H54 (cell line): ENCODE results near the gene CBY3.
"Not testable (repeated sequence)": the region's sequence is repeated elsewhere in the genome, so short reads cannot be mapped to it uniquely, and the experiment has no call there.

Experiments used
- DNase-seq: peaks from one replicate; pipeline ENCODE4 v3.0.0; 2011; ENCODE audit warnings: low spot score, mixed read lengths; ENCODE audit not compliant: insufficient read length
- FAIRE-seq: peaks from 3 replicates; lab custom pipeline; 2011; peaks lifted over from hg19 to GRCh38; lab: Jason Lieb, UNC
- POLR2A ChIP-seq: IDR thresholded peaks from 2 replicates; pipeline ENCODE4 v1.6.1; 2011; ENCODE audit warnings: low read depth, mild to moderate bottlenecking, low read length

The CBY3 gene

GRCh38 chr5:179680780-179681401, at the start of gene CBY3:
TSS of gene CBY3 (minus strand) at chr5:179681034. CDS start at chr5:179680918, 116 bp downstream.
- FAIRE-seq (no peak), DNase-seq (no peak)
- no peak for TF ChIP-seq POLR2A

DNA sequence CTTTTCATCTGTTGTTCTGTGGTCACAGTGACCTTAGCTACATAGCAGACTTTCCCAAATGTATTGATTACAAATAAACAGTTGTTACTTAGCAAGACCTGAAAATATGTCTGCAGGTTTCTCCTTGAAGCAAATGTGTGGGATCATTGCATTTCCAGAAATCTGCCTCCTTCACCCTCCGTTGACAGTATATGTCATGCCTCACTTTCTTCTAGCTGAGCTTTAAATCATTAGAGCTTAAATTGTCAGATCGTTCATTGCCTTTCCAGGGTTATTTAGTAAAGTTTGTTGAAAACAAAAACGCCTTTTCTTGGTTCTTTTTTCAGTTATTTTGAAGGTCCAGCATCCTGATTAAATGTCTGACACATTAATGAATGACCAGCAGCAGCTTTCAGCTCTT, 49.5 kb upstream of the CBY3 start:
- DNase-seq (no peak), FAIRE-seq (no peak)
- no peak for TF ChIP-seq POLR2A

DNA sequence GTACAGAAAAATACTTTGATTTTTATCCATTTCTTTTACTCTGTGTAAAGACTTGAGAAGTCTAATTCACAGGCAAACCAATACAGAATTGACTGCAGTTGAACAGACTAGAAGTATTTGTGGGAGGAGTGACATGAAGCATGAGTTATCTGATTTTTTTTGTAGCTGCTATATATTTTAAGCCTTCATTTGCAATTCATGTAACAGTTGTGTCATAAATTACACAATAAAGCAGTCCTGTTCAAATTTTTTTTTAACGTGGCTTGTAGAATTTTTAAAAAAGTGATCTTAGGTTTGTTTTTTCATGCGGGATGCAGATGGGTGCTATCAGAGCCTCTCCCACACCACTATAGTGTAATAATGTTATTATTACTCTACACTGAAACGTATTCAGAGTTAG, 48.9 kb upstream of the CBY3 start:
- no peak for TF ChIP-seq POLR2A
- FAIRE-seq = no peak

GRCh38 chr5:179729303-179729702, 48.5 kb upstream of the CBY3 start:
- no peak for TF ChIP-seq POLR2A
- no peak for DNase-seq
- no peak for FAIRE-seq

More for the DNA sequence above, 48.9 kb upstream of the CBY3 start:
- no peak for DNase-seq

GRCh38 chr5:179727106-179727505, 46.3 kb upstream of the CBY3 start:
- FAIRE-seq (no peak), DNase-seq (no peak)
- no peak for TF ChIP-seq POLR2A

DNA sequence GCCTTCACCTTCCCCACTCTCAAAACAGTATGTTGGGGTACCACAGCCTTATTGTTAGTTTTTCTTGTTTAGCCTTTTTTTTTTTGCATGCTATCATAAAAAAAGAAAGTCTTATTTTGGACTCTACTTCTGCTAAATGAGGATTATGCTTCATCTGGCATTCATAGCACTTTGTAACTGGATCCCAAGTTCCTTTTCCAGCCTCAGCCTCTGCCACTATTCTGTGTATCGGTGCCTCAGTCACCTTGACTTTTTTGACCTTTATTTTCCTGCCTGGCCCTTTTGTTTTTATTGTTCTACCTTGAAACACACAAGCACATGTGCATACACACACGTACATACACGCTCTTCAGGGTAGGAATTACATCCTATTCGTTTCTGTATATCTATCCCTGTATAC, 43.3 kb upstream of the CBY3 start:
- FAIRE-seq (no peak), DNase-seq (no peak)
- no peak for TF ChIP-seq POLR2A

GRCh38 chr5:179720222-179720621, 39.4 kb upstream of the CBY3 start:
- DNase-seq = no peak
- no peak for FAIRE-seq
- TF ChIP-seq POLR2A = no peak

- TF ChIP-seq POLR2A = no peak
- no peak for FAIRE-seq
- DNase-seq = no peak
These were observed 35.5 kb upstream of the CBY3 start for GRCh38 chr5:179716286-179716685.

DNA sequence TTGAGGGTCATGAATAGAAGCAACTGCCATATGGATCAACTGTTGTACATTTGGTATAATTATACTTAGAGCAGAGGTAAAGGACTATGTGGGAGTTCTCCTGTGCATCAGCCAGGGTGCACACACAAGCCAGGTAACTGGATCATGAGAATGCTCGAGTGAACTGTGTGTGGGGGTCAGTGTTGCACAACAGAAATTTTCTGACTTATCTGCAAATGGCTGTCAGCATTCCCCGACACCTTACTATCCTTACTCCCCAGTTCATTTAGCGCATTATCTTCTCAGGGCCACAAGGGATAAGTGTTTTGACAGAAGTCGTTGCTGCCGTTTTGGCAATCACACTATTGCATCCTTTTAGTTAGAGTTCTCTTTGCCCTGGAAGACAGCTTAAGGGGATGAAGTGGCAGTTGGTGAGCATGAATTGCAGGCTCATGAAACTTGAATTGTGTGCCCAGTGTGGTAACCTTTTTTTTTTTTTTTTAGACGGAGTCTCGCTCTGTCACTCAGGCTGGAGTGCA, 19.6 kb upstream of the CBY3 start:
- no peak for TF ChIP-seq POLR2A
- no peak for FAIRE-seq
- no peak for DNase-seq

DNA sequence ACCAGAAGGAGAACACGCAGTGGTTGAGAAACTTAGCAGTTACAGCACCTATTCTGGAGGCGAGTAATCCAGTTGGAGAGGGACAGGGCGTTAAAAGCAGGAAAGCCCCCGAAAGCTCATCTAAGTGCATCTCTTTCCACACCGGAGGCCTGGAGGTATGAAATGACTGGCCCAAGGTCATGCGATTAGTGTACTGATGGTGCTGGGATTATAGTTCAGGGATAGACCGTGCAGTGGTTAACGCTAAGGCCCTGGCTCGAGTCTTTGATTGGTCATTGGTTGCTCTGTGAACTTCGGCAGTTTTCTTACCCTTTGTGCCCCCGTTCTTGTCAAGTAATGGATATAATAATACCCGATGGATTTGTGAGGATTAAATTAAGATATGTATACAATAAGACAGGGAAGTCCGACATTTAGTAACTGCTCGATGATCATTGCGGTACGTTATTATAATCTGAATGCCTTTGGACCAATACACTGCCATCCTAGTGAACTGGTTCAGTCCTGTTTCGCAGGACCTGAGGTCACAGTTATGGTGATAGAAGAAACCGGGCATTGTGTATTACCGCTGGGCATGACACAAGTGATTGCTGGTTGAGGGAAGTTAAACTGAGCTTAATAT, 18.9 kb upstream of the CBY3 start:
- DNase-seq (no peak), FAIRE-seq (no peak)
- TF ChIP-seq POLR2A = no peak

DNA sequence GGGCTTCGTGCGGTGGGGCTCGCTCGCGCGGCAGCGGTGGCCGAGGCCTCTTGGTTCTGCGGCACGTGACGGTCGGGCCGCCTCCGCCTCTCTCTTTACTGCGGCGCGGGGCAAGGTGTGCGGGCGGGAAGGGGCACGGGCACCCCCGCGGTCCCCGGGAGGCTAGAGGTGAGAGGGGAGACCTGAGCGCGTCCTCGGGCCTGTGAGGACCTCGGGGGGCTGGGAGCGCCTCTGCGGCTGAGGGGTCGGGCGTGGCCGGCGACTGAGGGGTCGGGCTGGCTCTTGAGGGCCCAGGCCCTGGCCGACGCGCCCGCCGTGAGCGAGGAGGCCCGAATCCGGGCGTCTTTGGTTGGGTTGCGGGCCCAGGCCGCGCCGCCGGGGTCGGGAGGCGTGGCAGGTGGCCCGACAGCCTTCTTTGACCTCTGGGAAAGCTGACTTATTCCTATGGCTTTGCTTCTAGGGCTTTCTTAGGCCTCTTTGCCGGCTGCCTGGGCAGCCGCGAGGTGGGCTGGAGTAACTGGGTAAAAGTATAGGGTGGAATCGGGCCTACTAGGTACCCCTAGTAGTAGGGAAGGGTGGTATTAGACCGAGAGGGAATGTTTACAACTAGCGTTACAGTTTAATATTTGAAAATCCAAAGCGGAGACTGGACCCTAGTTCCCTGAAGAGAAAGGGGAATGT, 18.2 kb upstream of the CBY3 start, which contains the start of gene CANX:
Gene CANX, plus strand, starts transcription at position 33 of the 681 bp plus-strand sequence. CDS start 6,715 bp downstream, outside the sequence.
- TF ChIP-seq POLR2A = peak; percentile 97
- no peak for DNase-seq
- FAIRE-seq = no peak

DNA sequence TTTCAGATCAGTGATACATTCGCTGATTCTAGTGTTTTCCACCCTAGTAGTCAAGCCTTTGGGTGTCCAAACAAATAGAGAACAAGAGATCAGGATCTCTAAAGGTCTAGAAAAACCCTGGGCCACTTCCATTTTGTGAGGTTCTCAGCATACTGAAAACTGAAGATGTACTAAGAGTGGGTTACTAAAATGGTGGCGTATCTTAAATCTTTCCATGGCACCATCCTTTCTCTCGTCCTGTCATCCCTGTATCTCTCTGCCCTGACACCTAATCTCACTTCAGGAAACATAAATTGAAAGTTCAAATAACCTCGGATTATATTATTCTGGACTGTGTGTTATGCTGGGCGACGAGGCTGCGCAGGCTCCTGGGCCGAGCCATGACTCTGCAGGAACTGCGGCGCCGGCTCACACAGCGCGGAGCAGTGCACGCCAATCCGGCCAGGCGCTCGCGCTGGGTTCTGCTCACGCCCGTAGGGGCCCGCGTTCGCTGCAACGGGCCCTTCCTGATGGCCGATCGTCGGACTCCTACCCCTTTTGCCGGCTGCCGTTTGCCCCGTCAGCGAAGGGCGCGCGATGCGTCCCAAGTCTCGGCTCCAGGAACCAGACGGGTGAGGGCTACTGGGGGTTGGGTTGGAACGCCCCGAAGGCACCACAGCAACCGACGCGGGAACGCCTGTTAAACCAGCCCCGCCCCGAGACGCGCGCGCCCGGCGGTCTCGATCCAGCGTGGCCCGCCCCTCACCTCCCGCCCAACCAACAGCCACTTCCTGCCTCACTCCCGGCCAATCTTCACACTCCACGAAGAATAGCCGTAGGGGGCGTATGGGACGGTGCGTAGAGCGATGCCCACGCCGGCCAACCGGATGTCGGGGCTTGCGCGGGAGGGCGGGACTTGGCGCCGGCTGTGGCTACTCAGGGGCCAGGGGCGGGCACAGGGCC, 17.4 kb upstream of the CBY3 start:
- FAIRE-seq = no peak
- peak; percentile 99 for DNase-seq
- peak; percentile 98 for TF ChIP-seq POLR2A

DNA sequence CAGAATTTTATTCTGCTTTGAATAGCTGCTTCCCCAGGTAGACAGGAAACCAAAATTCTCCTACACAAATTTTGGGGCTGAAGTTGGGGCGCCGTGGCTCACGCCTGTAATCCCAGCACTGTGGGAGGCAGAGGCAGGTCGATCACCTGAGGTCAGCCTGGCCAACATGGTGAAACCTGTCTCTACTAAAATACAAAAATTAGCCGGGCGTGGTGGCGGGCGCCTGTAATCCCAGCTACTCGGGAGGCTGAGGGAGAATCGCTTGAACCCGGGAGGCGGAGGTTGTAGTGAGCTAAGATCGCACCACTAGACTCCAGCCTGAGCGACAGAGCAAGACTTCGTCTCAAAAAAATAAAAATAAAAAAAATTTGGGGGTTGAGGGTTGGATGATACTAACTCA, 16.7 kb upstream of the CBY3 start:
- DNase-seq, FAIRE-seq: not testable (repeated sequence)

- FAIRE-seq = no peak
- no peak for TF ChIP-seq POLR2A
These were observed 16.3 kb upstream of the CBY3 start for GRCh38 chr5:179697108-179697507.

More at GRCh38 chr5:179697108-179697507, 16.3 kb upstream of the CBY3 start:
- DNase-seq = no peak
